ENCODE measurements around the gene ASTN2.

- TF ChIP-seq CTCF (conservative IDR thresholded peaks at IDR 0.05) (no peak), ZFX (IDR thresholded peaks at IDR 0.05) (no peak)
Observed at GRCh38 chr9:117101008-117101407, 313.8 kb downstream of the ASTN2 start.
